Panc1 (cell line): ENCODE data around the gene HEPACAM. TPM values are rescaled to one million over a fixed set of nuclear protein-coding genes. Genes with fewer than 3 reads are reported as not detected.

Experiments
- ATAC-seq: fragments of 200-7000 bp; cut with Tn5 transposase; 2 replicates; pipeline ENCODE4 v1.9.1; 2020; ENCODE audit warnings: mild to moderate bottlenecking, moderate library complexity
- BruUV-seq: library from RNA; stranded (reverse); fragments of 400-500 nt; replicated peaks from 2 replicates; lab custom pipeline; 2021; lab: Mats Ljungman, UMichigan
- CTCF ChIA-PET: fragments of 300-600 bp; sonication (Branson Sonifier 250); formaldehyde crosslinking; loops from one replicate; lab custom pipeline; 2022; ENCODE audit warnings: antibody characterized with exemption; lab: Charles Lee
- POLR2A ChIA-PET: fragments of 300-600 bp; sonication (Branson Sonifier 250); formaldehyde crosslinking; loops from one replicate; lab custom pipeline; 2022; ENCODE audit warnings: antibody characterized with exemption; lab: Charles Lee
- DNase-seq: peaks from one replicate; pipeline ENCODE4 v3.0.0-alpha.2; 2010; ENCODE audit warnings: low read depth, low spot score
- H3K27ac ChIP-seq: 2 replicates; pipeline ENCODE4 v1.5.1; 2011; ENCODE audit warnings: mild to moderate bottlenecking, low read length, inconsistent platforms
- H3K27me3 ChIP-seq: fragments of 200-500 bp; sonication (Bioruptor generic); 2 replicates; pipeline ENCODE4 v1.6.0; 2014; ENCODE audit warnings: low read length, inconsistent platforms; ENCODE audit not compliant: control insufficient read depth, insufficient read depth
- H3K36me3 ChIP-seq: fragments of 200-500 bp; sonication (Bioruptor generic); 2 replicates; pipeline ENCODE4 v1.5.1; 2014; ENCODE audit warnings: inconsistent platforms, mild to moderate bottlenecking, low read length, moderate library complexity; ENCODE audit not compliant: control insufficient read depth, insufficient read depth
- H3K4me1 ChIP-seq: 2 replicates; pipeline ENCODE4 v1.5.1; 2011; ENCODE audit warnings: inconsistent platforms, mild to moderate bottlenecking, low read length, moderate library complexity; ENCODE audit not compliant: control insufficient read depth, insufficient read depth
- H3K4me3 ChIP-seq, 2 experiments: 2 replicates each; pipeline ENCODE4 v1.5.1; 2011 to 2012; ENCODE audit warnings: low read depth in 2 of 2, low read length in 2 of 2, mild to moderate bottlenecking in 2 of 2, inconsistent platforms in 1 of 2, moderate library complexity in 1 of 2
- H3K9me3 ChIP-seq: fragments of 200-500 bp; sonication (Bioruptor generic); 2 replicates; pipeline ENCODE4 v1.5.1; 2014; ENCODE audit warnings: low read depth, mild to moderate bottlenecking, inconsistent platforms, low read length, moderate library complexity; ENCODE audit not compliant: control insufficient read depth, insufficient read depth
- CTCF ChIP-seq: fragments of 450-650 bp; IDR thresholded peaks from 2 replicates; pipeline ENCODE4 v1.5.1; 2017; ENCODE audit warnings: mild to moderate bottlenecking
- POLR2AphosphoS5 ChIP-seq: IDR thresholded peaks from 2 replicates; pipeline ENCODE4 v1.6.1; 2012; ENCODE audit warnings: mild to moderate bottlenecking, low read depth, low read length, moderate library complexity
- REST ChIP-seq, 2 experiments: IDR thresholded peaks; 2 replicates each; pipeline ENCODE4 v1.6.1; 2011 to 2012; ENCODE audit warnings: low read depth in 2 of 2, control low read depth in 1 of 2, low read length in 1 of 2, mild to moderate bottlenecking in 1 of 2, moderate library complexity in 1 of 2; ENCODE audit not compliant: insufficient read depth in 1 of 2
- SIN3A ChIP-seq: IDR thresholded peaks from 2 replicates; pipeline ENCODE4 v1.6.1; 2012; ENCODE audit warnings: low read depth, mild to moderate bottlenecking, low read length, moderate library complexity, borderline replicate concordance; ENCODE audit not compliant: insufficient read depth
- TCF7L2 ChIP-seq: IDR thresholded peaks from 2 replicates; pipeline ENCODE4 v1.6.1; 2011; ENCODE audit warnings: mild to moderate bottlenecking, low read depth, low read length, inconsistent platforms
- in situ Hi-C: cut with HindIII; loops from 2 replicates; pipeline ENCODE4 v1.10.0; 2016; ENCODE audit warnings: low sequenced_read_pairs, low pct_unique_long_range_greater_than_20kb
- intact Hi-C: fragments of 100-400 bp; cut with micrococcal nuclease; formaldehyde crosslinking; loops from one replicate; pipeline ENCODE4 v1.10.0; 2022; ENCODE audit not compliant: unreplicated experiment
- total RNA-seq: library from RNA; stranded (reverse); gene quantifications from one replicate; pipeline ENCODE4 v1.2.1, GENCODE V29; 2021; ENCODE audit not compliant: unreplicated experiment

HEPACAM gene
- total RNA-seq, 1 experiment from 2014 or later, result not detected

- no peak overlapping the region for H3K4me3 ChIP-seq
- no peaks in the 10 kb centered on the region for H3K9me3 ChIP-seq
- TF ChIP-seq REST (IDR thresholded peaks at IDR 0.05; ENCODE audit: insufficient read depth in 1 of 2, low read depth in 2 of 2, low read length in 1 of 2) (no peak), CTCF (no peak), SIN3A (no peak), POLR2AphosphoS5 (no peak), TCF7L2 (no peak)
- no peaks in the 10 kb centered on the region for H3K36me3 ChIP-seq
- in situ Hi-C loops (no loop called here), intact Hi-C loops (no loop called here)
- ChIA-PET POLR2A (no interaction called here), CTCF (interaction anchor here (0.6 kb wide), 1 partner anchor 12 kb away, joined by 5 read pairs; no protein-coding TSS in a partner anchor)
- DNase-seq (no peak), ATAC-seq (no peak)
- peaks cover 4% of the 10 kb centered on the region for H3K4me1 ChIP-seq
- H3K27me3 ChIP-seq, result peaks cover 30% of the 10 kb centered on the region
- H3K27ac ChIP-seq, result no peak overlapping the region
- BruUV-seq, result no TSS peak
Observed at GRCh38 chr11:124874571-124875255, 61.1 kb downstream of the HEPACAM start.

- peaks cover 37% of the 10 kb centered on the region for H3K27me3 ChIP-seq
- no peak for ATAC-seq
- intact Hi-C loops, result no loop called here
- POLR2A ChIA-PET, result no interaction called here
- H3K9me3 ChIP-seq, result no peaks in the 10 kb centered on the region
- CTCF ChIA-PET, result no interaction called here
- H3K4me1 ChIP-seq, result peaks cover 8% of the 10 kb centered on the region
- no peak for TF ChIP-seq REST (IDR thresholded peaks at IDR 0.05; ENCODE audit: insufficient read depth in 1 of 2, low read depth in 2 of 2, low read length in 1 of 2)
- BruUV-seq, result no TSS peak
- no peak overlapping the region for H3K27ac ChIP-seq
- no peak for DNase-seq
- H3K4me3 ChIP-seq, result no peak overlapping the region
- H3K36me3 ChIP-seq, result no peaks in the 10 kb centered on the region
- in situ Hi-C loops, result no loop called here
Observed at GRCh38 chr11:124873951-124874350, 61.9 kb downstream of the HEPACAM start.
